Measurements from ENCODE around the gene NPAS3.

DNA sequence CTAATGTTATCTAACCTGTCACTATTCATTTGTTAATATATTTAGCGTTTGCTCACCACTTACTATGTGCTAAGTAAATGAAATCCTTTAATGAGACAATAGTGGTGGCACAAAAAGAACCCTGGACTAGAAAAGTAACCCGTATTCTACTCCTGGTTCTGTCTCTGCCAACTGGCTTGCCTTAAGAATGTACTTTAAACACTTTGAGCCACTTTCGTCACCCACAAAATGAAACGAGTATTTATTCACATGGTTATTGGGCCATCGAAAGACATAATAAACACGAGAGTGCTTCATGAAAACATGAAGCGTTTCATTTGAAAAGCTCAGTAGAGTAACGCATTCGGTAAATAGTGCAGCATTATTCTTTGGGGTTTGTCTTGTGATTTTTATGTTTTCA, 757.5 kb downstream of the NPAS3 start:
- TF ChIP-seq ZNF556 (CRISPR knock-in tag; IDR thresholded peaks at IDR 0.05; ENCODE audit: borderline replicate concordance) (no peak), FIP1L1 (IDR thresholded peaks at IDR 0.05; ENCODE audit: borderline replicate concordance, insufficient read depth, low read depth, low read length) (no peak), MAFG (CRISPR knock-in tag; IDR thresholded peaks at IDR 0.05) (no peak)
- TF ChIP-seq, protein P1, sequence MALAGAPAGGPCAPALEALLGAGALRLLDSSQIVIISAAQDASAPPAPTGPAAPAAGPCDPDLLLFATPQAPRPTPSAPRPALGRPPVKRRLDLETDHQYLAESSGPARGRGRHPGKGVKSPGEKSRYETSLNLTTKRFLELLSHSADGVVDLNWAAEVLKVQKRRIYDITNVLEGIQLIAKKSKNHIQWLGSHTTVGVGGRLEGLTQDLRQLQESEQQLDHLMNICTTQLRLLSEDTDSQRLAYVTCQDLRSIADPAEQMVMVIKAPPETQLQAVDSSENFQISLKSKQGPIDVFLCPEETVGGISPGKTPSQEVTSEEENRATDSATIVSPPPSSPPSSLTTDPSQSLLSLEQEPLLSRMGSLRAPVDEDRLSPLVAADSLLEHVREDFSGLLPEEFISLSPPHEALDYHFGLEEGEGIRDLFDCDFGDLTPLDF (CRISPR knock-in tag; IDR thresholded peaks at IDR 0.05), result no peak
- TF ChIP-seq, protein P2, sequence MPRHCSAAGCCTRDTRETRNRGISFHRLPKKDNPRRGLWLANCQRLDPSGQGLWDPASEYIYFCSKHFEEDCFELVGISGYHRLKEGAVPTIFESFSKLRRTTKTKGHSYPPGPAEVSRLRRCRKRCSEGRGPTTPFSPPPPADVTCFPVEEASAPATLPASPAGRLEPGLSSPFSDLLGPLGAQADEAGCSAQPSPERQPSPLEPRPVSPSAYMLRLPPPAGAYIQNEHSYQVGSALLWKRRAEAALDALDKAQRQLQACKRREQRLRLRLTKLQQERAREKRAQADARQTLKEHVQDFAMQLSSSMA (CRISPR knock-in tag; IDR thresholded peaks at IDR 0.05), result no peak
- TF ChIP-seq, protein P3, sequence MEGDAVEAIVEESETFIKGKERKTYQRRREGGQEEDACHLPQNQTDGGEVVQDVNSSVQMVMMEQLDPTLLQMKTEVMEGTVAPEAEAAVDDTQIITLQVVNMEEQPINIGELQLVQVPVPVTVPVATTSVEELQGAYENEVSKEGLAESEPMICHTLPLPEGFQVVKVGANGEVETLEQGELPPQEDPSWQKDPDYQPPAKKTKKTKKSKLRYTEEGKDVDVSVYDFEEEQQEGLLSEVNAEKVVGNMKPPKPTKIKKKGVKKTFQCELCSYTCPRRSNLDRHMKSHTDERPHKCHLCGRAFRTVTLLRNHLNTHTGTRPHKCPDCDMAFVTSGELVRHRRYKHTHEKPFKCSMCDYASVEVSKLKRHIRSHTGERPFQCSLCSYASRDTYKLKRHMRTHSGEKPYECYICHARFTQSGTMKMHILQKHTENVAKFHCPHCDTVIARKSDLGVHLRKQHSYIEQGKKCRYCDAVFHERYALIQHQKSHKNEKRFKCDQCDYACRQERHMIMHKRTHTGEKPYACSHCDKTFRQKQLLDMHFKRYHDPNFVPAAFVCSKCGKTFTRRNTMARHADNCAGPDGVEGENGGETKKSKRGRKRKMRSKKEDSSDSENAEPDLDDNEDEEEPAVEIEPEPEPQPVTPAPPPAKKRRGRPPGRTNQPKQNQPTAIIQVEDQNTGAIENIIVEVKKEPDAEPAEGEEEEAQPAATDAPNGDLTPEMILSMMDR (CRISPR knock-in tag; IDR thresholded peaks at IDR 0.05), result no peak
- TF ChIP-seq, protein P4, sequence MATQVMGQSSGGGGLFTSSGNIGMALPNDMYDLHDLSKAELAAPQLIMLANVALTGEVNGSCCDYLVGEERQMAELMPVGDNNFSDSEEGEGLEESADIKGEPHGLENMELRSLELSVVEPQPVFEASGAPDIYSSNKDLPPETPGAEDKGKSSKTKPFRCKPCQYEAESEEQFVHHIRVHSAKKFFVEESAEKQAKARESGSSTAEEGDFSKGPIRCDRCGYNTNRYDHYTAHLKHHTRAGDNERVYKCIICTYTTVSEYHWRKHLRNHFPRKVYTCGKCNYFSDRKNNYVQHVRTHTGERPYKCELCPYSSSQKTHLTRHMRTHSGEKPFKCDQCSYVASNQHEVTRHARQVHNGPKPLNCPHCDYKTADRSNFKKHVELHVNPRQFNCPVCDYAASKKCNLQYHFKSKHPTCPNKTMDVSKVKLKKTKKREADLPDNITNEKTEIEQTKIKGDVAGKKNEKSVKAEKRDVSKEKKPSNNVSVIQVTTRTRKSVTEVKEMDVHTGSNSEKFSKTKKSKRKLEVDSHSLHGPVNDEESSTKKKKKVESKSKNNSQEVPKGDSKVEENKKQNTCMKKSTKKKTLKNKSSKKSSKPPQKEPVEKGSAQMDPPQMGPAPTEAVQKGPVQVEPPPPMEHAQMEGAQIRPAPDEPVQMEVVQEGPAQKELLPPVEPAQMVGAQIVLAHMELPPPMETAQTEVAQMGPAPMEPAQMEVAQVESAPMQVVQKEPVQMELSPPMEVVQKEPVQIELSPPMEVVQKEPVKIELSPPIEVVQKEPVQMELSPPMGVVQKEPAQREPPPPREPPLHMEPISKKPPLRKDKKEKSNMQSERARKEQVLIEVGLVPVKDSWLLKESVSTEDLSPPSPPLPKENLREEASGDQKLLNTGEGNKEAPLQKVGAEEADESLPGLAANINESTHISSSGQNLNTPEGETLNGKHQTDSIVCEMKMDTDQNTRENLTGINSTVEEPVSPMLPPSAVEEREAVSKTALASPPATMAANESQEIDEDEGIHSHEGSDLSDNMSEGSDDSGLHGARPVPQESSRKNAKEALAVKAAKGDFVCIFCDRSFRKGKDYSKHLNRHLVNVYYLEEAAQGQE (IDR thresholded peaks at IDR 0.05; ENCODE audit: borderline replicate concordance in 1 of 2, low read depth in 1 of 2, low read length in 2 of 2), result no peak

All from HepG2 (cell line).